Panc1 (cell line): ENCODE results near the gene SCN8A. TPM values are rescaled to one million over a fixed set of nuclear protein-coding genes. Genes with fewer than 3 reads are reported as not detected.
"Not testable (repeated sequence)": the region's sequence is repeated elsewhere in the genome, so short reads cannot be mapped to it uniquely, and the experiment has no call there.

ENCODE experiments used
- ATAC-seq: fragments of 200-7000 bp; cut with Tn5 transposase; 2 replicates; pipeline ENCODE4 v1.9.1; 2020; ENCODE audit warnings: mild to moderate bottlenecking, moderate library complexity
- BruUV-seq: library from RNA; stranded (reverse); fragments of 400-500 nt; replicated peaks from 2 replicates; lab custom pipeline; 2021; lab: Mats Ljungman, UMichigan
- CTCF ChIA-PET: fragments of 300-600 bp; sonication (Branson Sonifier 250); formaldehyde crosslinking; loops from one replicate; lab custom pipeline; 2022; ENCODE audit warnings: antibody characterized with exemption; lab: Charles Lee
- POLR2A ChIA-PET: fragments of 300-600 bp; sonication (Branson Sonifier 250); formaldehyde crosslinking; loops from one replicate; lab custom pipeline; 2022; ENCODE audit warnings: antibody characterized with exemption; lab: Charles Lee
- DNase-seq: peaks from one replicate; pipeline ENCODE4 v3.0.0-alpha.2; 2010; ENCODE audit warnings: low read depth, low spot score
- H3K27ac ChIP-seq: 2 replicates; pipeline ENCODE4 v1.5.1; 2011; ENCODE audit warnings: mild to moderate bottlenecking, low read length, inconsistent platforms
- H3K27me3 ChIP-seq: fragments of 200-500 bp; sonication (Bioruptor generic); 2 replicates; pipeline ENCODE4 v1.6.0; 2014; ENCODE audit warnings: low read length, inconsistent platforms; ENCODE audit not compliant: control insufficient read depth, insufficient read depth
- H3K36me3 ChIP-seq: fragments of 200-500 bp; sonication (Bioruptor generic); 2 replicates; pipeline ENCODE4 v1.5.1; 2014; ENCODE audit warnings: inconsistent platforms, mild to moderate bottlenecking, low read length, moderate library complexity; ENCODE audit not compliant: control insufficient read depth, insufficient read depth
- H3K4me1 ChIP-seq: 2 replicates; pipeline ENCODE4 v1.5.1; 2011; ENCODE audit warnings: inconsistent platforms, mild to moderate bottlenecking, low read length, moderate library complexity; ENCODE audit not compliant: control insufficient read depth, insufficient read depth
- H3K4me3 ChIP-seq, 2 experiments: 2 replicates each; pipeline ENCODE4 v1.5.1; 2011 to 2012; ENCODE audit warnings: low read depth in 2 of 2, low read length in 2 of 2, mild to moderate bottlenecking in 2 of 2, inconsistent platforms in 1 of 2, moderate library complexity in 1 of 2
- H3K9me3 ChIP-seq: fragments of 200-500 bp; sonication (Bioruptor generic); 2 replicates; pipeline ENCODE4 v1.5.1; 2014; ENCODE audit warnings: low read depth, mild to moderate bottlenecking, inconsistent platforms, low read length, moderate library complexity; ENCODE audit not compliant: control insufficient read depth, insufficient read depth
- CTCF ChIP-seq: fragments of 450-650 bp; IDR thresholded peaks from 2 replicates; pipeline ENCODE4 v1.5.1; 2017; ENCODE audit warnings: mild to moderate bottlenecking
- POLR2AphosphoS5 ChIP-seq: IDR thresholded peaks from 2 replicates; pipeline ENCODE4 v1.6.1; 2012; ENCODE audit warnings: mild to moderate bottlenecking, low read depth, low read length, moderate library complexity
- REST ChIP-seq, 2 experiments: IDR thresholded peaks; 2 replicates each; pipeline ENCODE4 v1.6.1; 2011 to 2012; ENCODE audit warnings: low read depth in 2 of 2, control low read depth in 1 of 2, low read length in 1 of 2, mild to moderate bottlenecking in 1 of 2, moderate library complexity in 1 of 2; ENCODE audit not compliant: insufficient read depth in 1 of 2
- SIN3A ChIP-seq: IDR thresholded peaks from 2 replicates; pipeline ENCODE4 v1.6.1; 2012; ENCODE audit warnings: low read depth, mild to moderate bottlenecking, low read length, moderate library complexity, borderline replicate concordance; ENCODE audit not compliant: insufficient read depth
- TCF7L2 ChIP-seq: IDR thresholded peaks from 2 replicates; pipeline ENCODE4 v1.6.1; 2011; ENCODE audit warnings: mild to moderate bottlenecking, low read depth, low read length, inconsistent platforms
- in situ Hi-C: cut with HindIII; loops from 2 replicates; pipeline ENCODE4 v1.10.0; 2016; ENCODE audit warnings: low sequenced_read_pairs, low pct_unique_long_range_greater_than_20kb
- intact Hi-C: fragments of 100-400 bp; cut with micrococcal nuclease; formaldehyde crosslinking; loops from one replicate; pipeline ENCODE4 v1.10.0; 2022; ENCODE audit not compliant: unreplicated experiment
- total RNA-seq: library from RNA; stranded (reverse); gene quantifications from one replicate; pipeline ENCODE4 v1.2.1, GENCODE V29; 2021; ENCODE audit not compliant: unreplicated experiment

Gene SCN8A
- total RNA-seq, 1 experiment from 2014 or later = 8.6 TPM

GRCh38 chr12:51549637-51550036, 41.4 kb upstream of the SCN8A start:
- no TSS peak for BruUV-seq
- peaks cover 9% of the 10 kb centered on the region; the same call in 1 of the 2 replicates for H3K27me3 ChIP-seq

GRCh38 chr12:51568271-51569032, 22.6 kb upstream of the SCN8A start:
- H3K36me3 ChIP-seq, ATAC-seq, DNase-seq, BruUV-seq, intact Hi-C loops, POLR2A ChIA-PET, H3K4me1 ChIP-seq, in situ Hi-C loops, CTCF ChIA-PET, H3K27ac ChIP-seq, H3K27me3 ChIP-seq, H3K9me3 ChIP-seq: not testable (repeated sequence)
- H3K4me3 ChIP-seq = peak overlapping the region; percentile 27 to 33; a peak in 3 of 4 replicates

More at GRCh38 chr12:51549637-51550036, 41.4 kb upstream of the SCN8A start:
- Histone ChIP-seq H3K36me3 (no peaks in the 10 kb centered on the region), H3K4me3 (no peak overlapping the region), H3K4me1 (no peaks in the 10 kb centered on the region), H3K9me3 (no peaks in the 10 kb centered on the region), H3K27ac (no peak overlapping the region)
- DNase-seq = no peak
- ChIA-PET CTCF (no interaction called here), POLR2A (no interaction called here)
- in situ Hi-C loops = no loop called here
- TF ChIP-seq TCF7L2 = no peak
- no peak for TF ChIP-seq CTCF
- TF ChIP-seq POLR2AphosphoS5 = no peak
- no peak for TF ChIP-seq SIN3A
- TF ChIP-seq REST (IDR thresholded peaks at IDR 0.05; ENCODE audit: insufficient read depth in 1 of 2, low read depth in 2 of 2, low read length in 1 of 2) = no peak
- ATAC-seq = no peak
- intact Hi-C loops = loop anchor here (1.0 kb wide), 1 partner anchor 27 kb away; no protein-coding TSS in a partner anchor

- in situ Hi-C loops = no loop called here
Measured at GRCh38 chr12:51579321-51579850, 11.6 kb upstream of the SCN8A start.

More at GRCh38 chr12:51579321-51579850, 11.6 kb upstream of the SCN8A start:
- Histone ChIP-seq H3K27me3 (no peaks in the 10 kb centered on the region), H3K4me3 (no peak overlapping the region), H3K4me1 (no peaks in the 10 kb centered on the region), H3K36me3 (no peaks in the 10 kb centered on the region), H3K27ac (no peak overlapping the region), H3K9me3 (no peaks in the 10 kb centered on the region; the same call in 1 of the 2 replicates)
- ATAC-seq = no peak
- intact Hi-C loops = no loop called here
- CTCF ChIA-PET = no interaction called here
- TF ChIP-seq POLR2AphosphoS5 (no peak), REST (IDR thresholded peaks at IDR 0.05; ENCODE audit: insufficient read depth in 1 of 2, low read depth in 2 of 2, low read length in 1 of 2) (no peak), TCF7L2 (no peak), SIN3A (no peak), CTCF (no peak)
- POLR2A ChIA-PET = no interaction called here
- BruUV-seq = no TSS peak
- no peak for DNase-seq
